ENCODE results near the gene ORC5. TPM values are rescaled to one million over a fixed set of nuclear protein-coding genes. Genes with fewer than 3 reads are reported as not detected.
"Not testable (repeated sequence)": the region's sequence is repeated elsewhere in the genome, so short reads cannot be mapped to it uniquely, and the experiment has no call there.

ORC5 gene
- total RNA-seq, 1 experiment from 2014 or later: 50.8 TPM

- not testable (repeated sequence) for H3K9me2 ChIP-seq (replicated peaks; ENCODE audit: insufficient read depth, low read length); DNase-seq; H3K79me2 ChIP-seq (ENCODE audit: low read length); H4K20me1 ChIP-seq (ENCODE audit: insufficient read depth, low read depth, low read length); H2AFZ ChIP-seq (ENCODE audit: low read length); H3K27ac ChIP-seq (ENCODE audit: low read length); H3K4me3 ChIP-seq (ENCODE audit: low read length); H3K4me1 ChIP-seq (ENCODE audit: low read length); H3K4me2 ChIP-seq (ENCODE audit: low read depth, low read length, poor library complexity, severe bottlenecking); H3K9me3 ChIP-seq (ENCODE audit: low read length); H3K27me3 ChIP-seq (ENCODE audit: low read length); H3K9ac ChIP-seq (ENCODE audit: low read length)
- H3K36me3 ChIP-seq (ENCODE audit: insufficient read depth, low read length): peaks cover 52% of the 10 kb centered on the region
Observed at GRCh38 chr7:104177565-104178083, 30.2 kb downstream of the ORC5 start.

DNA sequence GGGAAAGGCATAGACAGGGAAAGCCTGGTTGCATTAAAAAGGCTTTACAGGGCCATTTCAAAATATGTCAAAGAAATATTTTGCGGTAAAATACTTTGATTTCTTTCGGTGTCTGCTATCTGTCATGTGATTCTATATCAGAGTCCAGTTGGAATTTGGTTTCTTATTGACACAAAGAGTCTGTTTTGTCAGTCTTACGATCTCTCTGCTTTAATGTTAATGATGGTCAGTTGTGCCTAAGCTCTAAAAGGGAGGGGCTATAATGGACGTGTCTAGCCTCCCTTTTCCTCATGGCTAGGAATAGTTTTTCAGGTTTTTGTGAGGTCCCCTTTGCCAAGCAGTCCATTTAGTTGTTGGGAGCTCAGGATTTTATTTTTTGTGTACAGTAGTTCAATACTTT is 31.5 kb downstream of the ORC5 start:
- Histone ChIP-seq H2AFZ (ENCODE audit: low read length) (no peak overlapping the region), H3K9ac (ENCODE audit: low read length) (no peak overlapping the region), H3K4me2 (ENCODE audit: low read depth, low read length, poor library complexity, severe bottlenecking) (no peak overlapping the region), H4K20me1 (ENCODE audit: insufficient read depth, low read depth, low read length) (no peaks in the 10 kb centered on the region), H3K4me1 (ENCODE audit: low read length) (no peaks in the 10 kb centered on the region), H3K36me3 (ENCODE audit: insufficient read depth, low read length) (peaks cover 45% of the 10 kb centered on the region), H3K4me3 (ENCODE audit: low read length) (no peak overlapping the region), H3K79me2 (ENCODE audit: low read length) (0 out of 2 replicates have a peak, but pooled peaks cover 4% of the 10 kb centered on the region), H3K9me3 (ENCODE audit: low read length) (peaks cover 6% of the 10 kb centered on the region; the same call in 1 of the 2 replicates), H3K27ac (ENCODE audit: low read length) (no peak overlapping the region), H3K9me2 (replicated peaks; ENCODE audit: insufficient read depth, low read length) (no peaks in the 10 kb centered on the region), H3K27me3 (ENCODE audit: low read length) (no peaks in the 10 kb centered on the region)
- DNase-seq: no peak

- no peak for DNase-seq
- Histone ChIP-seq H3K4me3 (ENCODE audit: low read length) (no peak overlapping the region), H3K9me3 (ENCODE audit: low read length) (peaks cover 6% of the 10 kb centered on the region; the same call in 1 of the 2 replicates), H3K4me1 (ENCODE audit: low read length) (no peaks in the 10 kb centered on the region), H3K27me3 (ENCODE audit: low read length) (no peaks in the 10 kb centered on the region), H2AFZ (ENCODE audit: low read length) (no peak overlapping the region), H3K9ac (ENCODE audit: low read length) (no peak overlapping the region), H3K9me2 (replicated peaks; ENCODE audit: insufficient read depth, low read length) (no peaks in the 10 kb centered on the region), H4K20me1 (ENCODE audit: insufficient read depth, low read depth, low read length) (no peaks in the 10 kb centered on the region), H3K4me2 (ENCODE audit: low read depth, low read length, poor library complexity, severe bottlenecking) (no peak overlapping the region), H3K79me2 (ENCODE audit: low read length) (0 out of 2 replicates have a peak, but pooled peaks cover 4% of the 10 kb centered on the region), H3K36me3 (ENCODE audit: insufficient read depth, low read length) (peaks cover 41% of the 10 kb centered on the region), H3K27ac (ENCODE audit: low read length) (no peak overlapping the region)
Observed at GRCh38 chr7:104175361-104175984, 32.3 kb downstream of the ORC5 start.

GRCh38 chr7:104174798-104175197 is 33.0 kb downstream of the ORC5 start:
- Histone ChIP-seq H3K4me3 (ENCODE audit: low read length) (no peak overlapping the region), H3K79me2 (ENCODE audit: low read length) (0 out of 2 replicates have a peak, but pooled peaks cover 4% of the 10 kb centered on the region), H3K4me2 (ENCODE audit: low read depth, low read length, poor library complexity, severe bottlenecking) (no peak overlapping the region), H3K36me3 (ENCODE audit: insufficient read depth, low read length) (peaks cover 35% of the 10 kb centered on the region), H3K27me3 (ENCODE audit: low read length) (no peaks in the 10 kb centered on the region), H3K9me2 (replicated peaks; ENCODE audit: insufficient read depth, low read length) (no peaks in the 10 kb centered on the region), H4K20me1 (ENCODE audit: insufficient read depth, low read depth, low read length) (no peaks in the 10 kb centered on the region), H2AFZ (ENCODE audit: low read length) (no peak overlapping the region), H3K9me3 (ENCODE audit: low read length) (peaks cover 6% of the 10 kb centered on the region; the same call in 1 of the 2 replicates), H3K27ac (ENCODE audit: low read length) (no peak overlapping the region), H3K9ac (ENCODE audit: low read length) (no peak overlapping the region), H3K4me1 (ENCODE audit: low read length) (no peaks in the 10 kb centered on the region)
- no peak for DNase-seq

DNA sequence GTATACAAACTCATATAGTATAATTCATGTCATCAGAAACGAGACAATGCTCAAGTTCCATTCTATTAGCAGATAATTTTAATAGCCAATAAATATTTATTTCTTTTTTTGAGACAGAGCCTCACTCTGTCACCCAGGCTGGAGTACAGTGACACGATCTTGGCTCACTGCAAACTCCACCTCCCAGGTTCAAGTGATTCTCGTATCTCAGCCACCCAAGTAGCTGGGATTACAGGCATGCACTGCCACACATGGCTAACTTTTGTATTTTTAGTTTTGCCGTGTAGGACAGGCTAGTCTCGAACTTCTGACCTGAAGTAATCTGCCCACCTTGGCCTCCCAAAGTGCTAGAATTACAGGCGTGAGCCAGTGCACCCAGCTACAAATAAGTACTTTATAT is 45.7 kb downstream of the ORC5 start:
- H4K20me1 ChIP-seq (ENCODE audit: insufficient read depth, low read depth, low read length): no peaks in the 10 kb centered on the region
- H3K4me2 ChIP-seq (ENCODE audit: low read depth, low read length, poor library complexity, severe bottlenecking): no peak overlapping the region
- H3K27me3 ChIP-seq (ENCODE audit: low read length): no peaks in the 10 kb centered on the region
- no peaks in the 10 kb centered on the region for H3K4me1 ChIP-seq (ENCODE audit: low read length)
- no peak overlapping the region for H2AFZ ChIP-seq (ENCODE audit: low read length)
- peaks cover 25% of the 10 kb centered on the region for H3K79me2 ChIP-seq (ENCODE audit: low read length)
- H3K9ac ChIP-seq (ENCODE audit: low read length): no peak overlapping the region
- DNase-seq: no peak
- no peaks in the 10 kb centered on the region for H3K9me2 ChIP-seq (replicated peaks; ENCODE audit: insufficient read depth, low read length)
- H3K9me3 ChIP-seq (ENCODE audit: low read length): no peaks in the 10 kb centered on the region
- no peak overlapping the region for H3K27ac ChIP-seq (ENCODE audit: low read length)
- H3K36me3 ChIP-seq (ENCODE audit: insufficient read depth, low read length): peaks cover 38% of the 10 kb centered on the region
- no peak overlapping the region for H3K4me3 ChIP-seq (ENCODE audit: low read length)

DNA sequence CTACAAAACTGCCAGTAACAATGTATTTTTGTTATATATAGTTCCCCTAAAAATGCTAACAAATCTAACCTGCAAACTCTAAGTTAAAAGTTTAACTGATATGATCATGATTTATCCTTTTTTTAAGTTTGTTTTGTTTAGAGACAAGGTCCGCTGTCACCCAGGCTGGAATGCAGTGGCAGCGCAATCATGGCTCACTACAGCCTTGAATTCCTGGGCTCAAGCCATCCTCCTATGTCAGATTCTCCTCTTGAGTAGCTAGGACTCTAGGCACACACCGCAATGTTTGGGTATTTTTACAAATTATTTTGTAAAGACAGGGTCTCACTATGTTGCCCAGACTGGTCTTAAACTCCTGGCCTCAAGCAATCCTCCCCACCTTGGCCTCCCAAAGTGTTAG is 46.6 kb downstream of the ORC5 start:
- H3K36me3 ChIP-seq (ENCODE audit: insufficient read depth, low read length): peaks cover 36% of the 10 kb centered on the region
- H4K20me1 ChIP-seq (ENCODE audit: insufficient read depth, low read depth, low read length): no peaks in the 10 kb centered on the region
- no peaks in the 10 kb centered on the region for H3K9me2 ChIP-seq (replicated peaks; ENCODE audit: insufficient read depth, low read length)
- no peak overlapping the region for H3K4me3 ChIP-seq (ENCODE audit: low read length)
- H3K9ac ChIP-seq (ENCODE audit: low read length): no peak overlapping the region
- peaks cover 32% of the 10 kb centered on the region for H3K79me2 ChIP-seq (ENCODE audit: low read length)
- no peaks in the 10 kb centered on the region for H3K9me3 ChIP-seq (ENCODE audit: low read length)
- no peak overlapping the region for H3K4me2 ChIP-seq (ENCODE audit: low read depth, low read length, poor library complexity, severe bottlenecking)
- no peak overlapping the region for H2AFZ ChIP-seq (ENCODE audit: low read length)
- no peak for DNase-seq
- H3K4me1 ChIP-seq (ENCODE audit: low read length): no peaks in the 10 kb centered on the region
- H3K27ac ChIP-seq (ENCODE audit: low read length): no peak overlapping the region
- H3K27me3 ChIP-seq (ENCODE audit: low read length): no peaks in the 10 kb centered on the region

- Histone ChIP-seq H3K27me3 (ENCODE audit: low read length) (no peaks in the 10 kb centered on the region), H3K4me3 (ENCODE audit: low read length) (no peak overlapping the region), H4K20me1 (ENCODE audit: insufficient read depth, low read depth, low read length) (no peaks in the 10 kb centered on the region), H3K36me3 (ENCODE audit: insufficient read depth, low read length) (peaks cover 29% of the 10 kb centered on the region), H2AFZ (ENCODE audit: low read length) (no peak overlapping the region), H3K9ac (ENCODE audit: low read length) (no peak overlapping the region), H3K79me2 (ENCODE audit: low read length) (peaks cover 40% of the 10 kb centered on the region), H3K4me2 (ENCODE audit: low read depth, low read length, poor library complexity, severe bottlenecking) (no peak overlapping the region), H3K4me1 (ENCODE audit: low read length) (no peaks in the 10 kb centered on the region), H3K27ac (ENCODE audit: low read length) (no peak overlapping the region), H3K9me3 (ENCODE audit: low read length) (no peaks in the 10 kb centered on the region), H3K9me2 (replicated peaks; ENCODE audit: insufficient read depth, low read length) (no peaks in the 10 kb centered on the region)
- DNase-seq: peak; percentile 57
Observed at GRCh38 chr7:104160375-104160774, 47.4 kb downstream of the ORC5 start.

DNA sequence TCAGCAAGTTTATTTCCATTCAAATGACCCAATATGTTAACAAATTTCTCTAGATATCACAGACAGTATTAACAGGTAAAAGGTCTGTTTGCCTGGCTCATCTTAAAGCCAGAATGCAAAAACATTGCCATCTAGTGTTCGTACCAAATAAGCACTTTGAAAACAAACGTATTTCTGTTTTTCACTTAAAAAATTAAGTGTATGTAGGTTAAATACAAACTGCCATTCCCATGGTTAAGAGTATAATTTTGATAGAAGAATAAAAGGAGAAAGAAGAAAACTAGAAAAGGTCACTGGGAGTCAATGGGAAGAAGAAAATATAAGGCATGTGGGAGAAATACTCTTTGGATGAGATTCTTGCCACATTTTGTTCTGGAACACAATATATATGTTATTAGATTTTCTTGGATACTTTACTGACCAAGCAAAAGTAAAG is 51.0 kb downstream of the ORC5 start:
- Histone ChIP-seq H4K20me1 (ENCODE audit: insufficient read depth, low read depth, low read length) (no peaks in the 10 kb centered on the region), H3K9me3 (ENCODE audit: low read length) (no peaks in the 10 kb centered on the region), H3K4me2 (ENCODE audit: low read depth, low read length, poor library complexity, severe bottlenecking) (no peak overlapping the region), H3K27ac (ENCODE audit: low read length) (no peak overlapping the region), H2AFZ (ENCODE audit: low read length) (no peak overlapping the region), H3K9ac (ENCODE audit: low read length) (no peak overlapping the region), H3K9me2 (replicated peaks; ENCODE audit: insufficient read depth, low read length) (no peaks in the 10 kb centered on the region), H3K27me3 (ENCODE audit: low read length) (no peaks in the 10 kb centered on the region), H3K79me2 (ENCODE audit: low read length) (peaks cover 50% of the 10 kb centered on the region), H3K36me3 (ENCODE audit: insufficient read depth, low read length) (peaks cover 26% of the 10 kb centered on the region), H3K4me3 (ENCODE audit: low read length) (no peak overlapping the region), H3K4me1 (ENCODE audit: low read length) (no peaks in the 10 kb centered on the region)
- DNase-seq: peak; percentile 67
